A549 (cell line): ENCODE data around the gene SCAANT1. TPM values are rescaled to one million over a fixed set of nuclear protein-coding genes. Genes with fewer than 3 reads are reported as not detected.

ENCODE experiments used
- ATAC-seq, 2 experiments: fragments of 200-7000 bp in 1 of 2; fragments of >200 bp in 1 of 2; cut with Nextera tagmentation in 1 of 2; cut with Tn5 transposase in 1 of 2; 3 replicates each; pipeline versions ENCODE4 v1.8.0 to v1.9.1; 2018 to 2020; ENCODE audit warnings: mild to moderate bottlenecking in 1 of 2, moderate library complexity in 1 of 2
- CTCF ChIA-PET: fragments of 300-600 bp; sonication (Branson Sonifier 250); formaldehyde crosslinking; extraction: SDS; loops from one replicate; lab custom pipeline; 2021; ENCODE audit warnings: antibody characterized with exemption, inconsistent platforms; lab: Yijun Ruan, JAX
- POLR2A ChIA-PET: fragments of 350-600 bp; formaldehyde crosslinking; extraction: SDS; loops from one replicate; lab custom pipeline; 2021; ENCODE audit warnings: antibody characterized with exemption, inconsistent platforms; lab: Yijun Ruan, JAX
- DNase-seq, 2 experiments: peaks; one replicate each; pipeline versions ENCODE4 v3.0.0 to v3.0.0-alpha.2; 2011 to 2016; ENCODE audit warnings: low read depth in 1 of 2, low spot score in 1 of 2
- FAIRE-seq: peaks from 2 replicates; lab custom pipeline; 2011; peaks lifted over from hg19 to GRCh38; lab: Jason Lieb, UNC
- H3K27ac ChIP-seq, 2 experiments: fragments of >200 bp; sonication (Bioruptor Twin); formaldehyde crosslinking; 3 replicates each; pipeline ENCODE4 v1.5.1; 2016 to 2017
- H3K4me1 ChIP-seq: fragments of >200 bp; sonication (Bioruptor Twin); formaldehyde crosslinking; 3 replicates; pipeline ENCODE4 v1.6.1; 2016
- H3K4me2 ChIP-seq: fragments of >200 bp; sonication (Bioruptor Twin); formaldehyde crosslinking; 3 replicates; pipeline ENCODE4 v1.6.1; 2016
- H3K4me3 ChIP-seq: fragments of >200 bp; sonication (Bioruptor Twin); formaldehyde crosslinking; 3 replicates; pipeline ENCODE4 v1.5.1; 2016
- H3K9me3 ChIP-seq: fragments of >200 bp; sonication (Bioruptor Twin); formaldehyde crosslinking; 3 replicates; pipeline ENCODE4 v1.6.1; 2016
- BHLHE40 ChIP-seq: IDR thresholded peaks from 2 replicates; pipeline ENCODE4 v1.6.1; 2012; ENCODE audit warnings: low read depth, low read length, inconsistent platforms
- CBX8 ChIP-seq: fragments of 200-600 bp; sonication (generic); IDR thresholded peaks from 2 replicates; pipeline ENCODE4 v1.6.1; 2016
- CEBPB ChIP-seq, 2 experiments: fragments of >200 bp in 1 of 2; sonication (Bioruptor Twin) in 1 of 2; formaldehyde crosslinking in 1 of 2; IDR thresholded peaks; 2 replicates each; pipeline ENCODE4 v1.6.1; 2012 to 2016
- EHMT2 ChIP-seq: fragments of 200-600 bp; sonication (generic); IDR thresholded peaks from 2 replicates; pipeline ENCODE4 v1.6.1; 2016; ENCODE audit warnings: antibody characterized with exemption, low read depth, mild to moderate bottlenecking, moderate library complexity
- HDAC2 ChIP-seq: fragments of 200-600 bp; sonication (generic); IDR thresholded peaks from 2 replicates; pipeline ENCODE4 v1.6.1; 2016
- HOXA7 ChIP-seq: fragments of 250-450 bp; sonication (Bioruptor Pico); IDR thresholded peaks from 2 replicates; pipeline ENCODE4 v1.5.0; 2020; ENCODE audit warnings: mild to moderate bottlenecking, moderate library complexity
- HOXB13 ChIP-seq: fragments of 250-450 bp; sonication (Bioruptor Pico); IDR thresholded peaks from 2 replicates; pipeline ENCODE4 v1.5.0; 2020; ENCODE audit warnings: low read depth, mild to moderate bottlenecking, moderate library complexity
- PHF8 ChIP-seq: fragments of 200-600 bp; sonication (generic); IDR thresholded peaks from 2 replicates; pipeline ENCODE4 v1.6.1; 2016; ENCODE audit warnings: low read depth, mild to moderate bottlenecking, antibody characterized with exemption, moderate library complexity, borderline replicate concordance
- RNF2 ChIP-seq: fragments of 200-600 bp; sonication (generic); IDR thresholded peaks from 2 replicates; pipeline ENCODE4 v1.6.1; 2016; ENCODE audit warnings: low read depth, mild to moderate bottlenecking, antibody characterized with exemption, moderate library complexity, borderline replicate concordance
- whole genome bisulfite sequencing: methylation state at CpG from one replicate; pipeline ENCODE4 v1.1.6; 2017; ENCODE audit errors: missing lambda C conversion rate; 5-methylcytosine and 5-hydroxymethylcytosine counted together
- polyA plus RNA-seq, 4 experiments: library from polyadenylated mRNA; depleted of rRNA in 3 of 4; stranded (reverse); fragments of >200 nt; fragmentation: RNase III in 1 of 4; extraction: RNeasy Plus Mini Kit Qiagen cat#74134 plus additional on column Dnase treatment in 1 of 4; gene quantifications; 2 replicates in 3 of 4; 3 replicates in 1 of 4; pipeline ENCODE4 v1.2.3, GENCODE V29; 2011 to 2017
- small RNA-seq, 6 experiments: library from RNA; depleted of rRNA; stranded (forward); fragments of <200 nt; gene quantifications; one replicate each; pipeline ENCODE3, GENCODE V24; 2012
- TF ChIP-seq, protein P1 (sequence below): fragments of 450-650 bp; IDR thresholded peaks from 2 replicates; pipeline ENCODE4 v1.6.1; 2014; ENCODE audit warnings: antibody characterized with exemption

The SCAANT1 gene
- polyA plus RNA-seq, 2 of the 4 experiments (the other 2 are of a cell fraction) = not detected

DNA sequence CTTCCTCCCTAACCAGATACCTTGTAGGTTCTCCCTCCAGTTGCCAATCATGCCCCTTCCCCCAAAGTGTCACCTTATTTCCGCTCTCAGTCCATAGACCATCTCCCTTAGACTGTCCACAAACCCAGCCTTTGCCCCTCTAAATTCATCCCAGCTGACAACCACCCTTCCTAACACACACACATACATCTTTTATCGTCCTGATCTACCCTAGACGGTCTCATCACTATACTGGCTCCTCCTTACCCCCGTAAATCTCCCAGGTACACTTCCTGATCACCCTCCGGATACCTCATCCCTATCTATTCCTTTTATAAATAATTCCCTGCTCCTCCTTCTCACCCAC is 49.4 kb downstream of the SCAANT1 start:
- no peak for TF ChIP-seq CBX8
- TF ChIP-seq HOXB13 (CRISPR knock-in tag) = no peak
- no peak for TF ChIP-seq HOXA7
- TF ChIP-seq BHLHE40 = no peak
- no peak for TF ChIP-seq CEBPB (IDR thresholded peaks at IDR 0.05)
- no peak for TF ChIP-seq EHMT2
- no peak for TF ChIP-seq HDAC2
- no peak for TF ChIP-seq PHF8
- TF ChIP-seq RNF2 = no peak
- TF ChIP-seq, protein P1, sequence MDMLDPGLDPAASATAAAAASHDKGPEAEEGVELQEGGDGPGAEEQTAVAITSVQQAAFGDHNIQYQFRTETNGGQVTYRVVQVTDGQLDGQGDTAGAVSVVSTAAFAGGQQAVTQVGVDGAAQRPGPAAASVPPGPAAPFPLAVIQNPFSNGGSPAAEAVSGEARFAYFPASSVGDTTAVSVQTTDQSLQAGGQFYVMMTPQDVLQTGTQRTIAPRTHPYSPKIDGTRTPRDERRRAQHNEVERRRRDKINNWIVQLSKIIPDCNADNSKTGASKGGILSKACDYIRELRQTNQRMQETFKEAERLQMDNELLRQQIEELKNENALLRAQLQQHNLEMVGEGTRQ = no peak
- TF ChIP-seq, all 56 proteins: peak for 0
- FAIRE-seq = no peak
- Histone ChIP-seq H3K9me3 (no peaks in the 10 kb centered on the region), H3K27ac (peak overlapping the region; percentile 100), H3K4me3 (peak overlapping the region; percentile 99), H3K4me2 (peak overlapping the region; percentile 92), H3K4me1 (peaks cover 12% of the 10 kb centered on the region; the same call in 1 of the 3 replicates)
- DNase-seq = no peak
- POLR2A ChIA-PET = no interaction called here
- CTCF ChIA-PET = no interaction called here
- peak; percentile 19 to 44; a peak in 4 of 6 replicates for ATAC-seq
- WGBS = 18% methylated on average over 5 of the region's 5 CpGs

Small RNAs within 50 kb of the gene (small RNA-seq; reads per million reads assigned to genes)
- gene SCAANT1 = 0 to 2.3 (median 0) reads per million in 6 experiments

Other genes starting within 250 kb of the SCAANT1 start
- not detected in 2 replicates for gene C3orf49, start 93.1 kb downstream of the SCAANT1 start, polyA plus RNA-seq (2011; rRNA removed)
- gene C3orf49, start 93.1 kb downstream of the SCAANT1 start, polyA plus RNA-seq (2017; fragmentation: RNase III; extraction: RNeasy Plus Mini Kit Qiagen cat#74134 plus additional on column Dnase treatment) = not detected in 3 replicates
- 65.2 and 66.1 TPM in 2 replicates for gene THOC7, start 48.6 kb downstream of the SCAANT1 start, polyA plus RNA-seq (2011; rRNA removed)
- gene THOC7, start 48.6 kb downstream of the SCAANT1 start, polyA plus RNA-seq (2017; fragmentation: RNase III; extraction: RNeasy Plus Mini Kit Qiagen cat#74134 plus additional on column Dnase treatment) = 71.7 to 81.3 TPM (median 73.4 TPM) in 3 replicates
- 7.3 and 16.4 TPM in 2 replicates for gene ATXN7, start 48.5 kb downstream of the SCAANT1 start, polyA plus RNA-seq (2011; rRNA removed)
- gene ATXN7, start 48.5 kb downstream of the SCAANT1 start, polyA plus RNA-seq (2017; fragmentation: RNase III; extraction: RNeasy Plus Mini Kit Qiagen cat#74134 plus additional on column Dnase treatment) = 4.9 to 5.7 TPM (median 5.4 TPM) in 3 replicates
- 53.8 and 76.8 TPM in 2 replicates for gene PSMD6, start 111.1 kb upstream of the SCAANT1 start, polyA plus RNA-seq (2011; rRNA removed)
- gene PSMD6, start 111.1 kb upstream of the SCAANT1 start, polyA plus RNA-seq (2017; fragmentation: RNase III; extraction: RNeasy Plus Mini Kit Qiagen cat#74134 plus additional on column Dnase treatment) = 117 to 121 TPM (median 120 TPM) in 3 replicates